ENCODE measurements around the gene CCDC18.

GRCh38 chr1:93301131-93301530 lies 120.6 kb downstream of the CCDC18 start:
- TF ChIP-seq, protein P1, sequence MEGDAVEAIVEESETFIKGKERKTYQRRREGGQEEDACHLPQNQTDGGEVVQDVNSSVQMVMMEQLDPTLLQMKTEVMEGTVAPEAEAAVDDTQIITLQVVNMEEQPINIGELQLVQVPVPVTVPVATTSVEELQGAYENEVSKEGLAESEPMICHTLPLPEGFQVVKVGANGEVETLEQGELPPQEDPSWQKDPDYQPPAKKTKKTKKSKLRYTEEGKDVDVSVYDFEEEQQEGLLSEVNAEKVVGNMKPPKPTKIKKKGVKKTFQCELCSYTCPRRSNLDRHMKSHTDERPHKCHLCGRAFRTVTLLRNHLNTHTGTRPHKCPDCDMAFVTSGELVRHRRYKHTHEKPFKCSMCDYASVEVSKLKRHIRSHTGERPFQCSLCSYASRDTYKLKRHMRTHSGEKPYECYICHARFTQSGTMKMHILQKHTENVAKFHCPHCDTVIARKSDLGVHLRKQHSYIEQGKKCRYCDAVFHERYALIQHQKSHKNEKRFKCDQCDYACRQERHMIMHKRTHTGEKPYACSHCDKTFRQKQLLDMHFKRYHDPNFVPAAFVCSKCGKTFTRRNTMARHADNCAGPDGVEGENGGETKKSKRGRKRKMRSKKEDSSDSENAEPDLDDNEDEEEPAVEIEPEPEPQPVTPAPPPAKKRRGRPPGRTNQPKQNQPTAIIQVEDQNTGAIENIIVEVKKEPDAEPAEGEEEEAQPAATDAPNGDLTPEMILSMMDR (IDR thresholded peaks at IDR 0.05): no peak
- TF ChIP-seq POLR2A (IDR thresholded peaks at IDR 0.05): no peak

Data from adrenal gland (tissue), 5 donors.